ENCODE data around the gene SPATS2L.

- TF ChIP-seq SUZ12 (IDR thresholded peaks at IDR 0.05; ENCODE audit: extremely low read depth, insufficient read depth, insufficient read length) = no peak
- TF ChIP-seq YY1 (IDR thresholded peaks at IDR 0.05; ENCODE audit: insufficient read depth, insufficient read length) = no peak
Observed at GRCh38 chr2:200340508-200341224, 34.2 kb downstream of the SPATS2L start.

Measured in NT2/D1 (cell line).